ENCODE results near the gene C19orf47.

GRCh38 chr19:40331052-40331451, 17.1 kb downstream of the C19orf47 start:
- no peak for TF ChIP-seq CTCF (IDR thresholded peaks at IDR 0.05)
- TF ChIP-seq POLR2A (IDR thresholded peaks at IDR 0.05): no peak
- TF ChIP-seq EP300 (IDR thresholded peaks at IDR 0.05): no peak
- no peak for TF ChIP-seq POLR2AphosphoS5 (IDR thresholded peaks at IDR 0.05)
